ENCODE results near the gene C10orf105.

The C10orf105 gene

DNA sequence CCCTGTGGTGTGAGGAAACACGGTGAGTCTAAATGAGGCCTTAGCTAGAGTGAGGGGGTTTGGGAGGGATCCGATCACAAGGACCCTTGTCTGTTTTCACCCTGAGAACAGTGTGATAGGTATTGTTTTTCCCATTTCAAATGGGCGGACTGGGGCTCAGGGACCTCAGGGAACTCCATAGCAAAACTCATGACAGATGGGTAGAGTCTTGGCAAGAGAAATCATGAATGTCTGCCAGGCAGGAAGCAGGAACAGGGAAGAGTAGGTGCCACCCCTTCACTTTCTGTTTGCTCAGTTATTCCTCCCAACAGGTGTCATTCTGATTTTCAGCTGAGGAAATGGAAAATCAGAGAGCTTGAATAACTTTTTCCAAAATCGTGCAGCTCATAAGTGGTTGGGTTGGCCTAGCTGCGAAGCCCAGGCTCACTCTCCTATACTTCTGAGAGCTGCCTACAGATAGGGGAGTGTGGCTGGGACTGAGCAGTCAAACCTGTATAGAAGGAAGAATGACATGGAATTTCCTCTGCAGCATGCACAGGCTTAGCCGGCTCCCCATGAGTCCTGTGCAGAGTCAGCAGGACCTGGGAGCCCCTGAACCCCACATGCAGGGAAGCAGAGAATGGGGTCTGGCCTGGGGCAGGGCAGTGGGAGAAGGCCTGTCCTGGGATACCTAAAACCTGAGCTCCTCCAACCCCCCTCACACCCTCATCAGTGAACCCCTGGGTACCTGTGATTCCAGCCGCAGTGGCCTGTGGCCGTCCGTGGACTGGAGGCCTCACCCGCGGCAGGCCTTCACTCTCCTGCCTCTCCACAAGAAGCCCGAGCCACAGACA is 17.6 kb upstream of the C10orf105 start:
- peak in 1 of 2 experiments; percentile 61 for DNase-seq

DNA sequence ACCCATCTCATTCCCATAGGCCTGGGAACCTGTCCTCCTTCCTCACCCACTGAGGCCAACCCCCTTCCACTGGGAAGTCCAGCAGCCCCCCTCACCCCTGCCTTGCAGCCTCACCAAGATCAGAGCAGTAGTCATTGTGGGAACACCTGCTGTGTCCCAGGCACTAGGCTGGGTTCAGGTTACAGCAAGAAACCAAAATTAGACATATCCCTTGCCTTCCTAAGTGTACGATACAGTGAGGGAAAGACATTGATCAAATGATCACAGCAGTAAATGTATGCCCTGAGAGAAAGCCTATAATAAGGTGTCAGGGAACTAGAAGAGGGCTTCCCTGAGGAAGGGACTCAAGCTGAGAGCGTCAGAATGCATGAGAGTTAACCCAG is 17.0 kb upstream of the C10orf105 start:
- DNase-seq = no peak

DNA sequence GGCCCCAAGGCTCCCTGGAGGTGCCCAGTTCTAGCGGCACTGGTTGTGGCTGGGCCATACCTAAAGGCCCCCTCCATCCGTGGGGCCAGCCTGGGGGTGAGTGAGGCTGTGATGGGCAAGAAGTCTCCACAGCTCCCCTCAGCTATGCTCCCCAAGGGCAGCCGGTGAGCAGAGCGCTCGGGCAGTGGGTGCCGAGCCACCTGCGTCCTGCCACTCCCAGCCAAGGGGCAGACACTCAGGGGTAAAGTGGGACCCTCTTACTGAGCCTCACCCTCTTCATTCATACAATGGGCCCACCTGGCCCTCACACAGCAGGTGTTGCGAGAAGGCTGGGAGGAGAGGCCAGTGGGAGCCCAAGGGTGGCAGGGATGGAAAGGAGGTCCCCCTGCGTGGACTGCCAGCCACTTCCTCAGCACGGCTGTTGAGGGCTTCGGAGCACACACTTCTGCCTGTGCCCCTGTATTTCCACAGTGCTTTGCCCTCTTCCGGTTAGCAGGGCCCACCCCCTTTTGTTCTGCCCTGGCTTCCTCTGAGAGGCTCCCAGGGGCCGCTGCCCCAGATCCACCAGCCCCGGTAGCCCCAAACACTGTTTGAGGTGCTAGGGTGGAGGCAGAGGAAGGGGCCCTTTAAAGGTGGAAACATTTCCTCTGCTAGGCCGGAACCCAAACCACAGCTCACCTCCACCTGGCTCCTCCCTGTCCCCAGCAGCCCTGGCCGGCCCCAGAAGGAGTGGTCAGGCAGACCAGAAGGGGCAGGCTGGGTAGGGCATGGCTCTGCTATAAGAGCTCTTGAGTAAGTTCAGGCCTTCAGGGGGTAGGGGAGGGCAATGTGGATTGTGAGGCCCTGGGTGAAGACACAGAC is 16.4 kb upstream of the C10orf105 start:
- peak; percentile 73 to 76 for DNase-seq

DNA sequence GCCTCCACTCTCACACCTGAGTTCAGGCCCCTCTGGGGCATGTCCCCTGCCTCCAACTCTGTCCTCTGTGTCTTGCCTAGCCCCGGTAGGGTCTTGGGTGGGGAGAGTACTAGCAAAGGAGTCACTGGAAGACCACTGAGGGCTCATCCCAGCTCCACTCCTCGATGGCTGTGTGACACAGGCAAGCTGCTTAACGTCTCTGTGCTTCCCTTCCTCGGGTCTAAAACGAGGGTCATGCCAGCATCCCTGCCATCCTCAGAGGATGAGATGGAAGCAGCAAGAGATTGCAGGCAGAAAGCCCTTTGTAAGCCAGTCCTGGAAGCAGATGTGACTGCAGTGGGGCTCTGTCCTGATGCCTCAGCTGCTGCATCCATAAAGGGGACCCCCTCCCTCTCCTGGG is 15.2 kb upstream of the C10orf105 start:
- DNase-seq = peak in 1 of 2 experiments; percentile 32

DNA sequence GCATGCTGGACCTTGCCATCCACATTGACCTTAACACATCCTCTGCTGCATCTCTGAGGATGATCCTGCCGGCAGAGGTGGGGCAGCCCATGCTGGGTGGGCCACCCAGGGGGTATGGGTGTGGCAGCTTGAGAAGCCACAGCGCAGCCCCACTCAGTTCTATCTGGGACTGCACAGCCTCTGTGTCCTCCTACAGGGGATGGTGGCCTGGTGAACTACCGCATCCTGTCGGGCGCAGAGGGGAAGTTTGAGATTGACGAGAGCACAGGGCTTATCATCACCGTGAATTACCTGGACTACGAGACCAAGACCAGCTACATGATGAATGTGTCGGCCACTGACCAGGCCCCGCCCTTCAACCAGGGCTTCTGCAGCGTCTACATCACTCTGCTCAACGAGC is 12.2 kb upstream of the C10orf105 start:
- peak in 1 of 2 experiments; percentile 42 for DNase-seq

DNA sequence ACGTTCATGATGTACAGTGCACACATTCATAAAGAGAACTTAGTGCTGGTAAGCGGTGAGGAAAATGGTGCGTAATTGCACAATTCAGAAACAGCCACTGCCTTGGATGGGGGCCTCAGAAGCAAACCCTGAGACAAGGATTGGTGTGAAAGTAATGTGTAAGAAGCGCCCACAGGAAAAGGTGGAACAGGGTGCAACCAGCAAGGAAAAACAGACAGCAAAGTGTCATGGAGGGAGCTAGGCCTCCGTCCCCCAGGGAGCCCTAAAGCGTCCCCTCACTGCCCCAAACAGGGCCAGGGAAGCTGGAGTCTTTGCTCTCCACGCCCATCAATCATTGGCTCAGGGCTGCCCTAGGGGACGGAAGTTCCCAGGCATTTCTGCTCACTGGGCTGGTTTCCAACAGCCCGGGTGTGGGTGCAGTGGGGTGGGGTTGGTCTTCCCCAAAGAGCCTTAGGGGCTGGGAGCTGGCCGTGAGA is 9.6 kb upstream of the C10orf105 start:
- peak in 1 of 2 experiments; percentile 42 for DNase-seq

DNA sequence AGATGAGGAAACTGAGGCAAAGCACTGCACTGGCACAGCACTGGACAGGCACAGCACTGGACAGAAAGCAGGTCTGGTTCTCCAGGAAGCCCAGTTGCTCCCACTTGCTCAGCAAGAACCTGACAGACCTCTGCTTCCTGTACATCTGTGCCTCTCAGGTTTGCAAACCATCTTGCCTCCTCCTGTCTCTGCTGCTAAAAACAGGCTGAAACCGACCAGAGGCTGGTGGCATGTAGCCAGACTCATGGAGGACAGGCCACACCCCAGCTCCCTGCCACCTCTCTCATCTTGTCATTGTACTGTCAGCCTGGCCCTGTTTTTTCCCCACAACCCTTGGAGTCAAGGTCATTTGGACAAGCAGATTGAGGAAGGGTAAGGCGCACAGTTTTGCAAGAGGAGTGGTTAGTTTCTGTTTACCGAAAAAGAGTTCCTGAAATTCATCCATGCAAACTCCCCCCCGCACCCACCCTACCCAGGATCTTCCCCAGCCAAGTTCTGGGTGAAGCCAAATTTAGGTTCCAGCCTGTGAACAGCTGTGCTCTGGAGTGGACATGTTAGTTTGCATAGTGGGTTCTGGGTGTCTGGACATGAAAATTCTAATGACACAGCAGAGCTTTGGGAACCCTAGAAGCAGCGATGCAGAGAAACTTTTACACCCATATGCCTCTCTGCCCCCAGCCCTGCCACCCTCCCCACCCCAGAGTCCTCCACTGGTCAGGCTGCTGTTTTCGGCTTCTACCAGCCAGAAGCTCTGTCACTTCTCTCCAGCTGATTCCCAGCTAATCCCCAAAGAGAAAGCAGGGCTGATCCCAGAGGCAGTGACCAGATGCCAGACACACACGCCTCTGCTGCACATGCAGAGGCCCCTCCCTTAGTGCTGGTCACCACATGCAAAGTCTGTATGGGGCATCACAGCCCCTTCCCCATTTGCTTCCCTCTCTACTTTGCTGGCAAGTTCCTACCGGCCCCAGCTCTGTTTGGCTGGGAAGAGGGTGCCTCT is 8.5 kb upstream of the C10orf105 start:
- peak in 1 of 2 experiments; percentile 75 for DNase-seq

DNA sequence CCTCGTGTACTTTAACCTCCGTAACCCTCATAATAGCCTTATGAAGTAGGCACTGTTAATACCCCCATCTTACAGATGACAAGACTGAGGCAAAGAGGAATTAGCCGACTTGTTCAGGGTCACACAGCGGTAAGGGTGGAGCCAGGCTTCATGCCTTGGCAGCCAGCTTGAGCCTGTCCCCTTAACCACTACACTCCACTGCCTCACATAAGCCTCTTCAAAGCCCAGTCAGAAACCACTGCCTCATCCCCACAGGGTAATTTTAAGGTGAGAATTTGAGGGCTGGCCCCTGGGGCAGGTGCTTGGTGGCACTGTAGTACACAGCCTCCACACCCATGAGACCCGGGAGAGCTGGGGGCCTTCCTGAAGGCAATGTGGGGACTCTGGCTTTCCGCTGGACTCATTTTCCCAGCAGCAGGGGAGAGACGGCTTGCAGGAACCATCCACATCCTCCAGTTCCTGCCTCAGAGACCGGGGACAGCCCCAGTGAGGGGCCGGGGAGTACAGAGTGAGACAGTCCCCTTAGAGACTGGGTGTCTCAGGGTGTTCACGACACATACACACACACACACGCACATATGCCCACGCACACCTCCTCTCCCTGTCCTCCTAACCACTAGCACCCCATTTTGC is 7.6 kb upstream of the C10orf105 start:
- peak; percentile 78 to 79 for DNase-seq

DNA sequence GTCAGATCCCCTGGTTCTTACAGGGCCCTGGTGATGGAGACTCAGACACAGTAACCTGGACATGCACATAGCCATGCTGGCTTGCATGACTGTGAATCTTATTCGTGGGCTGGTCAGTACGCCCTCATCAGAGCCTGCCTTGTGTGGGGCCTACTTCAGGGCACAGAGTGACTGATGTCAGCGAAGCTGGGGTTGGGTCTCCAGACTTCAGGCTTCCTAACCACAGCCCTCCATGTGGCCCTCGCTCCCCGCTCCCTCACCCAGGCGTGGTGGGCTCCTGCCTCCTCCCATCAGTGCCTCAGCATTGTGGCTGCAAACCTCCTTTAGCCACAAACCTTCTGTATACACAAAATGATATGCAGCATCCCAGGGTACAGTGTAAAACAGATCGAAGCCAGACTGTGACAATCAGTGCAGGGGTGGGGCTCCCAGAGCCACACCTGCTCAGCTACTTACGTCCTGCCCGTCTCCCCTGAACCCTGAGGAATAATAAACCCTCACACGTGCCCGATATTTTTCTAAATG is 7.1 kb upstream of the C10orf105 start:
- no peak for DNase-seq

DNA sequence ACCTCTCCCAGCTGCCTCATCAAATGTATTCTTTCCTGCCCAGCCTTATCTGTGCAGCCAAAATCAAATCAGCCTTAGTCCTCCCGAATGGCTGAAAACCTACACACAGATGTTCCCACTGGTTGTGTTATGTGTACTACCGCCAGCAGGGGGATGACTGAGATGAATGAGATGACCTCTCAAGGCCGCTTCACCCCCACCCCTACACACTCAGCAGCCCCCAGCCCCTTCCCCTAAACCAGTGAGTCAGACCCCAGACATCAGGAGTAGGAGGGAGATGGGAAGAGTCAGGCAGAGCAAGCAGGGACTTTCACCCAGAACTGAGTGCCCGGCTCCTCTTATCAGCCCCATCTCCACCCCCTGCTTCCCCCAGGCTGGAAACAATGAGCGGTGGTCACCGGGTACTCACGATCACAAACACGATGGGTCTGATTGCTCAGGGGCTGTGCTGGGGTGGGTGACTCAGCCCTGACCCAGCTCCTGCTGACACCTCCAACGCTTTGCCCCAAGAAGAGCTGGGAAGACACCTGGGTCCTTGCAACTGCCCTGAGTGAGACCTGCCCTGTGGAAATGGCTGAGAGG is 6.5 kb upstream of the C10orf105 start:
- peak; percentile 87 to 89 for DNase-seq

DNA sequence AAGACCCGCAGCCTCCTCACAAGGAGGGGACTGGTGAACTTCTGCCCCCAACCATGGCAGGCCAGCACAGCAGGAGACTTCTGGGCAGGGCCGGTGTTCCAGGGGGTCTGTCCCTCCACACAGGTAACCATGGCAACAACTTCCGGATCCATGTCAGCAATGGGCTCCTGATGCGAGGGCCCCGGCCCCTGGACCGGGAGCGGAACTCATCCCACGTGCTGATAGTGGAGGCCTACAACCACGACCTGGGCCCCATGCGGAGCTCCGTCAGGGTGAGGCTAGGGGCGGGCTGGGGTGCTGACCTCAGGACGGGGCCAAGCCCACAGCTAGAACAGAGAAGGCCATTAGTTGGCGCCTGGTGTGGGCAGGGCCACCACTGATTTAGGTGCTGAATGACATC is 5.7 kb upstream of the C10orf105 start:
- no peak for DNase-seq

DNA sequence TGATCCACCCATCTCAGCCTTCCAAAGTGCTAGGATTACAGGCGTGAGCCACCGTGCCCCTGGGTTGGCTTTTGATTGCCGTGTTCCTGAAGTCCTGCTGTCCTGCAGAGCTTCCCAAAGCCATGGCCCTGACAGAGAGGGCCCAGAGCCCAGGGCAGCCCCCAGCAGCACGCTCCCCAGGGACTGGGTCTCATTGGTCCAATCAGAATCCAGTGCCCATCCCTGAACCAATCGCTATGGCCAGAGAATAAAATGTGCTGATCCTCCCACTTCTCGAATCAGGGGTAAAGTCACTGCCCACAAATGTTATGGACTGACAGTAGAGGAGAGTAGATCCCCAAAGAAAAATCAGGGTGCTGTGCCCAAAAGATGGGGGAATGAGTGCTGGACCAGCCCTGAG is 5.0 kb upstream of the C10orf105 start:
- peak in 1 of 2 experiments; percentile 33 for DNase-seq

DNA sequence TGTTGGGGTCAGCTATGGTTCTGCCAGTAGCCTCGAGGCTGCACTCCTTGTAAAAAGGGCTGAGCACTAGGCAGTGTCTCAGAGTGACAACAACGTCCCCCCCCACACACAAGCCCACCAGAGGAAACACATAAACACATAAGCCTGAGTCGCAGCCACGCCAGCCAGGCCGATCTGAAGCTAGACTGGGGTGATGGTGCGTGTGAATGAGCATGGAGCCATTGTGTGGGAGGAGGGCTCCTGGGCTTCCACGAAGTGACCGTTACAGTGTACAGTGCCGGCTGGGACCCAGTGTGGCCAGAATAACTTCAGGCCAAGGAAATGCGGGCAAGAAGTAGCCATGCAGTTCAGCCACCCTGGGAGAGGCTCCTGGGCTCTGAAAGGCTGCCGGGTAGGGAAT is 3.7 kb upstream of the C10orf105 start:
- no peak for DNase-seq

DNA sequence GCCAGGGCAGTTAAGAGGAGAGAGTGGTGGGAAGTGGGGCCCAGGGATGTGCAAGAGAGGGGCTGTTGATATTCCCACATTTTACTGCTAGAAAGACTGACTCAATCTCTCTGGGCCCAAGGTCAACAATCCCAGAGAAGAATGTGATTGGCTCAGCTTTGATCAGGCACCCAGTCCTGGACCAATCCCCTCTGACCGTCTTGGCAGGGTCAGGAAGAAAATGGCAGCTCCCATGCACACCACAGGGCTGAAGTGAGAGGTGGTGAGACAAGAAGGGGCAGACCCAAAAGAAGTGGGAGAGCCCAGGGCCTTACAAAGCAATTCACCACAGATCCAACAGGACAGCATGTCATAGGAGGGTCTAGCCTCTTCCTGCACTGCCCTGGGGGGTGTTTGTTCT is 3.3 kb upstream of the C10orf105 start:
- DNase-seq = no peak

DNA sequence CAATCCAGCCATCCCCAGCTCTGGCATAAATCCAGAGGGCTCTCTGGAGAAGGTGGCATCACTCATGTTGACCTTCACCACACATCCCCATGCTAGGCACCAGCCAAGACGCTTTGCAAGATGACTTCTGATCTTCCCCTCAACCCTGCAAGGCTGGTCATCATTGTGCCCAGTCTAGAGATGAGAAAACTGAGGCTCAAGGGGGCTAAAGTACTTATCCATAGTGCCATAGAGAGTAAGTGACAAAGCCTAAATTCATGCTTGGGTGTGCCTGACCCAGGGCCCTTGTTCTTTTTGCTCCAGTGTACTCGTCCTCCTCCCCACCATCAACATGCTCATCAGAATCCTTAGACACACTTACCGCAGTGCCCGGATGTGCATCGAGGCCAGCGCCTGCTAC is 1.7 kb upstream of the C10orf105 start:
- no peak for DNase-seq

DNA sequence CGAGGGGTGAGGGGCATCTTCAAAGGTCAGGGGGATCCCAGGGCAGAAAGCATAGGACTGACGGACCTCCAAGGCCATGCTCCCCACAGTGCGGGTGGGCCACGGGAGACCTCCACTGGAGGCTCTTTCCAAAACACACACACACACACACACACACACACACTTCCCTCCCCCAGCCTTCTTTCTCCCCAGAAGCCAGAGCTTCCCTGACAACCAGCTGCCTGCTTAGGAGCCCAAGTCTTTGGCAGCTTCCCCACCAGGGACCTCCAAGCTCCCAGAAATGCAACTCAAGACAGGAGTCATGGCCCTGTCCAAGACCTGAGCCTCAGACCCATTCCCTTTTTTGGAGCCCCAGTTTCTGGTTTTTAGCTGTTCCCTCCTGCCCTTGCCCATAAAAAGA is 710 bp upstream of the C10orf105 start:
- DNase-seq = no peak

DNA sequence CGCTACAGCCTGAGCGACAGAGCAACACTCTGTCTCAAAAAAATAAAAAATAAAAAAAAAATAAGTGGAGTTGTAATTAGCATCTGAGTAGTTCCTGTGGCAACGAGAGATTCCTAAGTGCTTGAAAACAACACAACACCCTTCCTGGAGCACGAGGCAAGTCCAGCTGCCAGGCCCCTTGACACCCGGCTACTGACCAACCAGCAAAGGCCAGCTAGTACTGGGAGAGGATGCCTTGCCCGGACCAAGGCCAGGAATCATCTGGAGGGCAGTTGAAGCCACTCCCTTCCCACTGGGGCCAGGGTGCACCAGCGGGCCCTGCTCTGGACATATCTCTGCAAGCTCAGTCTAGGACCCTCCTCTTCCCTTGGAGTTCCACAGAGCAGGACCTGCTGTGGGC is 536 bp downstream of the C10orf105 start:
- no peak for DNase-seq

DNA sequence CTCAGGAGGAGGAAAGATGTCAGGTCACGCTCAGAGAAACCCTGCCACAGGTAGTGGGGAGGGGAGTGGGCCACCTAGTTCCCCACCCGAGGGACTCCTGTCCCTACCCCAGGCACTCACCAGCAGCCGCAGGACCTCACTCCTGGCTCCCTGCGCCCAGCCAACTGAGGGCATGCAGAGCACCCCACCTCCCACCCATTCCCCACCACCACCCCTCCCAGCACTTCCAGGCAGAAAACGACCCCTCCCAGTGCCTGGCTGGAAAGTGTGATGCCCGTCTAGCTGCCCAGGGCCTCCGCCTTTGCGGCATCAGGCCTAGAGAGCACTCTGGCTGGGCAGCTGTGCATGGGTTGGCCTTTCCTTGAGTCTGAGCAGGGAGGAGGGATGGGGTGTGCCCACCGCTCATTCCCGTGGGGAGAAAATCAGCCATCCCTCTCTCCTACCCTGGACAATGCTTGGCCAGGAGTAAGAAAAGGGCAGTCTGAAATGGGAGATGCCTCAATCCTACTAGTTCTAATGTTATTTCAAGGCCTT is 1.3 kb downstream of the C10orf105 start:
- DNase-seq = no peak

DNA sequence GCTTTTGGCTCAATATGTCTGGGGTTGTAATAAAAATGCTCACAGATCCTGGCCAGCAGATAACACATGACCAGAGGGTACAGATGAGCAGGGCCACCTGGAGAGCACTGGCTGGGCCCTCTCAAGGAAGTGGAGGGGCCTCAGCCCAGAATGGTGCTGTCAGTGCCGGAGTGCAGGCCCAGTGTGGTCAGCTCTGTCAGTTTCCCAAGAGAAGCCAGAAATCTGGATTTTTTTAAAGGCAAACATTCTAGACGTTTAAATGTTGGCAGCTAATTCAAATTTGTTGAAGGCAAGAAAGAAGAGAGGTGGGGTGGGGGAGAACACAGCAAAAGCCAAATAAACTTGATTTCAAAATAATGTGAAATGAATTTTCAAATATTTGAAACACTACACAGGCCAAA is 2.0 kb downstream of the C10orf105 start:
- DNase-seq = no peak

DNA sequence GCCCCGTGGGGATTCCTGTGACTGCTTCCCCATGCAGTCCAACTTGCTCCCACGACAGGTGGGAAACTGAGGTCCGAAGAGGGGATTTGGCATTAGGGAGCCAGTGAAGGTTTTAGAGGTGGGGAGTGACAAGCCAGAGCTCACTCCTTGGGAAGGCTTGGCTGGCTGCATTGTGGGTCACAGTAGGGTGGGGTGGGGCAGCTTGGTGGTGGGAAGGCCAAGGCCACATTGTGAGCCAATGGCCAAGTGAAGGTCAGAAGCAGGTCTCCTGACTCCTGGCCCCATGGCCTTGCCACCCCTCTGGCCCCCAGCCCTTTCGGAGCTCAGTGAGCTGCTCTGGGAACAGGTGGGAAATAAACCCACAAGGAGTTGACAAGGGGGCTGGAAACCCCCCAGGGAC is 2.5 kb downstream of the C10orf105 start:
- no peak for DNase-seq

DNA sequence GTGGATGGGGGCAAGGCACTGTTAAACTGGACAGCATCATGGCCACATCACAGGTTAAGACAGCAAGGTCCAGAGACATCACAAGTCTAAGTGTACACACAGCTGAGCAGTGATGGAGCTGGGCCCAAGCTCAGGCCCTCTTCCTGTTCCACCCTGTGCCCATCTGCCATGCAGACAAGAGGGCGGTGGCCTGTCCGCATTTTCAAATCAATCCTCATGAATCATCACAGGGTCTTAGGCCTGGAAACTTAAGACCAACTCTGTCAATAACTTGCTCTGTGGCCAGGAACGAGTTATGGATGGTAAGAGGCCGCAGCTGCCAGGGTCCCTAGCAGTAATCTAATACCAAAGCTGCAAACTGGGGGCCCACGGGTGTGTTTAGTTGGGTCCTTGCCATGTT is 3.2 kb downstream of the C10orf105 start:
- DNase-seq = no peak

Measured in activated T-cell treated with anti-CD3 and anti-CD28 coated beads, Interleukin-2, amount 50 U/mL, for 48 hours (primary cell).